ENCODE measurements around the gene FAF2.
"Not testable (repeated sequence)": the region's sequence is repeated elsewhere in the genome, so short reads cannot be mapped to it uniquely, and the experiment has no call there.

GRCh38 chr5:176550937-176551336 is 102.8 kb downstream of the FAF2 start:
- TF ChIP-seq CTCF, POLR2A (IDR thresholded peaks at IDR 0.05): not testable (repeated sequence)
